ENCODE data around the gene PSAPL1. TPM values are rescaled to one million over a fixed set of nuclear protein-coding genes. Genes with fewer than 3 reads are reported as not detected.

Gene PSAPL1
- total RNA-seq, 1 donor from 2014 or later = not detected

GRCh38 chr4:7476820-7477219 is 42.1 kb upstream of the PSAPL1 start:
- H3K27me3 ChIP-seq (ENCODE audit: control insufficient read depth, insufficient read depth, low read length) = no peaks in the 10 kb centered on the region
- no peak overlapping the region for H3K4me3 ChIP-seq (ENCODE audit: low read depth, low read length)
- DNase-seq (ENCODE audit: low read depth) (no peak), FAIRE-seq (no peak)
- TF ChIP-seq, protein P1, sequence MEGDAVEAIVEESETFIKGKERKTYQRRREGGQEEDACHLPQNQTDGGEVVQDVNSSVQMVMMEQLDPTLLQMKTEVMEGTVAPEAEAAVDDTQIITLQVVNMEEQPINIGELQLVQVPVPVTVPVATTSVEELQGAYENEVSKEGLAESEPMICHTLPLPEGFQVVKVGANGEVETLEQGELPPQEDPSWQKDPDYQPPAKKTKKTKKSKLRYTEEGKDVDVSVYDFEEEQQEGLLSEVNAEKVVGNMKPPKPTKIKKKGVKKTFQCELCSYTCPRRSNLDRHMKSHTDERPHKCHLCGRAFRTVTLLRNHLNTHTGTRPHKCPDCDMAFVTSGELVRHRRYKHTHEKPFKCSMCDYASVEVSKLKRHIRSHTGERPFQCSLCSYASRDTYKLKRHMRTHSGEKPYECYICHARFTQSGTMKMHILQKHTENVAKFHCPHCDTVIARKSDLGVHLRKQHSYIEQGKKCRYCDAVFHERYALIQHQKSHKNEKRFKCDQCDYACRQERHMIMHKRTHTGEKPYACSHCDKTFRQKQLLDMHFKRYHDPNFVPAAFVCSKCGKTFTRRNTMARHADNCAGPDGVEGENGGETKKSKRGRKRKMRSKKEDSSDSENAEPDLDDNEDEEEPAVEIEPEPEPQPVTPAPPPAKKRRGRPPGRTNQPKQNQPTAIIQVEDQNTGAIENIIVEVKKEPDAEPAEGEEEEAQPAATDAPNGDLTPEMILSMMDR (IDR thresholded peaks at IDR 0.05; ENCODE audit: insufficient read depth, low read length, severe bottlenecking) = no peak
- H3K36me3 ChIP-seq (ENCODE audit: control insufficient read depth, insufficient read depth, low read length) = no peaks in the 10 kb centered on the region

- no peak overlapping the region for H3K4me3 ChIP-seq (ENCODE audit: low read depth, low read length)
- FAIRE-seq = no peak
- H3K36me3 ChIP-seq (ENCODE audit: control insufficient read depth, insufficient read depth, low read length) = no peaks in the 10 kb centered on the region
- DNase-seq (ENCODE audit: low read depth) = no peak
- H3K27me3 ChIP-seq (ENCODE audit: control insufficient read depth, insufficient read depth, low read length) = no peaks in the 10 kb centered on the region
- TF ChIP-seq, protein P1 (IDR thresholded peaks at IDR 0.05; ENCODE audit: insufficient read depth, low read length, severe bottlenecking) = no peak
These were observed 40.5 kb upstream of the PSAPL1 start for GRCh38 chr4:7475207-7475606.

DNA sequence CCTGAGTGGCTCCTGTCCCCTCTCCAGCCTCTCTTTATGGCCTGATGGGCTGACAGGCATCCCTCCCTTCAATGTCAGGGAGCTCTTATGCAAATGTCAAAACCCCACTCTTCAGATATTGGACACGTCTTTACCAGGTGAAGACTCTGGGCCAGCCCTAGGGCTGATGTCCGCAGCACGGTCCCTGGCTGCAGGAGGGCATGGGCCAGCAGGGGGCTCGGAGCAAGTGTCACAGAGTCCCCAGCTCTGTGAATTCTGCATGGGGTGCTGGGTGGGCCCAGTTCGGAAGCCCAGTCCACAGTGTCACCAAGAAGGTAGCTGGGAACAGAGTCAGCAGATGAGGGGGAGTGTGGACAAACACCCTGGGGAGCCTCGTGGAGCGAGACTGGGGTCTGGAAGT is 39.6 kb upstream of the PSAPL1 start:
- Histone ChIP-seq H3K27me3 (ENCODE audit: control insufficient read depth, insufficient read depth, low read length) (no peaks in the 10 kb centered on the region), H3K36me3 (ENCODE audit: control insufficient read depth, insufficient read depth, low read length) (no peaks in the 10 kb centered on the region), H3K4me3 (ENCODE audit: low read depth, low read length) (no peak overlapping the region)
- FAIRE-seq (no peak), DNase-seq (ENCODE audit: low read depth) (no peak)
- TF ChIP-seq, protein P1 (IDR thresholded peaks at IDR 0.05; ENCODE audit: insufficient read depth, low read length, severe bottlenecking) = no peak

DNA sequence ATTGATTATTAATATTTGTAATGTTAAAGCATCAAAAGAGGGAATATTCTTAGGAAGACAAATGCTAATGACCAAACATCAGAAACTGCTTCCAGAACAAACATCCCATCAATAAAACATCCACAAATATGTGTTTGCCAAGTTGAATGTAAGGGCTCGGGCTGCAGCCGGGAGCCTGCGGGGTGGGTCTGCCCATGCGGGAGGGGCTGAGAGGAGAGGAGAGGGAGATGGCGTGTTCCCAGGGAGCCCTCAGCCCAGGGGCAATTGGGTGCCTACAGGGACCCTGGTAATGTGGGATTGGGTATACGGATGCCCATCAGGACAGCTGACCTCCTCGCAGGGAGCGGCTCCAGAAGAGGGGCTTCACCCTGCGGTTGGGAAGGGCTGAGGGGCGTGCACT is 38.4 kb upstream of the PSAPL1 start:
- no peaks in the 10 kb centered on the region for H3K36me3 ChIP-seq (ENCODE audit: control insufficient read depth, insufficient read depth, low read length)
- no peaks in the 10 kb centered on the region for H3K27me3 ChIP-seq (ENCODE audit: control insufficient read depth, insufficient read depth, low read length)
- no peak for DNase-seq (ENCODE audit: low read depth)
- H3K4me3 ChIP-seq (ENCODE audit: low read depth, low read length) = no peak overlapping the region
- TF ChIP-seq, protein P1 (IDR thresholded peaks at IDR 0.05; ENCODE audit: insufficient read depth, low read length, severe bottlenecking) = no peak
- FAIRE-seq = no peak

DNA sequence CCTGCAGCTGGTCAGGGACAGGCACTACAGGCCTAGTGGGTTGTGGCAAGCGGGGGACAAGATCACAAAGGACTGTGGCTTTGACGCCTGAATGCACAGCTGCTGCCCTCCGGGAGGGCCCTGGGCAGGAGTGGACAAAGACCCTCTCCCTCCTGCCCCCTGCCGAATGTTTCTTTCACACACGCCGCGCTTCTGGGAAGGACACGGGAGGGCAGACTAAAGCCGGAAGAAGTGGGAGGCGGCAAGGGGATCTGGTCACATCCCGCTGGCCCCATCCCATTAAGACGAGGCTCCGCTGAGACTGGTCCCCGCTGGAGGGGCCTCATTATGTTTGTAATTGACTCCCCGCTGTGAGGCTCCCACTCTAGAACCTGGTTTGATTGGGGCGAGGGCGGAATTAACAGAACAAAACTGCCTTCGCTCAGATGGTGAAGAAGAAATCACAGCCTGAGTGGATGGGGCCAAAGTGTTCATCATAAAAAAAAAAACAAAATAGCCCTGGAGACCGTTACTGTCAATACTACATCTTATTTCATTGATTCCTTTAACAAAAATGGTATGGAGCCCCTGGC is 37.8 kb upstream of the PSAPL1 start:
- Histone ChIP-seq H3K36me3 (ENCODE audit: control insufficient read depth, insufficient read depth, low read length) (no peaks in the 10 kb centered on the region), H3K4me3 (ENCODE audit: low read depth, low read length) (no peak overlapping the region), H3K27me3 (ENCODE audit: control insufficient read depth, insufficient read depth, low read length) (no peaks in the 10 kb centered on the region)
- TF ChIP-seq, protein P1 (IDR thresholded peaks at IDR 0.05; ENCODE audit: insufficient read depth, low read length, severe bottlenecking) = no peak
- DNase-seq (ENCODE audit: low read depth) (no peak), FAIRE-seq (no peak)

GRCh38 chr4:7470522-7471128 is 35.9 kb upstream of the PSAPL1 start:
- TF ChIP-seq, protein P1 (IDR thresholded peaks at IDR 0.05; ENCODE audit: insufficient read depth, low read length, severe bottlenecking) = no peak
- DNase-seq (ENCODE audit: low read depth) (no peak), FAIRE-seq (no peak)
- Histone ChIP-seq H3K36me3 (ENCODE audit: control insufficient read depth, insufficient read depth, low read length) (no peaks in the 10 kb centered on the region), H3K27me3 (ENCODE audit: control insufficient read depth, insufficient read depth, low read length) (no peaks in the 10 kb centered on the region), H3K4me3 (ENCODE audit: low read depth, low read length) (no peak overlapping the region)
